Cardiac fibroblast (primary cell): ENCODE results near the gene GPX1.
"Not testable (repeated sequence)": the region's sequence is repeated elsewhere in the genome, so short reads cannot be mapped to it uniquely, and the experiment has no call there.

Experiments
- DNase-seq, 2 donors: peaks; one replicate each; pipeline versions ENCODE4 v3.0.0 to v3.0.0-alpha.2; 2010; ENCODE audit warnings: low read depth in 2 of 2
- H3K4me3 ChIP-seq, 2 donors: replicated peaks in 1 of 2; 1 replicate in 1 of 2; 2 replicates in 1 of 2; pipeline ENCODE4 v1.5.1; 2011; ENCODE audit warnings: low read depth in 2 of 2, low read length in 2 of 2, mild to moderate bottlenecking in 2 of 2, moderate library complexity in 1 of 2
- CTCF ChIP-seq: IDR thresholded peaks from one replicate; pipeline ENCODE4 v1.5.1; 2011; ENCODE audit warnings: low read depth, mild to moderate bottlenecking, low read length, inconsistent platforms

The GPX1 gene

DNA sequence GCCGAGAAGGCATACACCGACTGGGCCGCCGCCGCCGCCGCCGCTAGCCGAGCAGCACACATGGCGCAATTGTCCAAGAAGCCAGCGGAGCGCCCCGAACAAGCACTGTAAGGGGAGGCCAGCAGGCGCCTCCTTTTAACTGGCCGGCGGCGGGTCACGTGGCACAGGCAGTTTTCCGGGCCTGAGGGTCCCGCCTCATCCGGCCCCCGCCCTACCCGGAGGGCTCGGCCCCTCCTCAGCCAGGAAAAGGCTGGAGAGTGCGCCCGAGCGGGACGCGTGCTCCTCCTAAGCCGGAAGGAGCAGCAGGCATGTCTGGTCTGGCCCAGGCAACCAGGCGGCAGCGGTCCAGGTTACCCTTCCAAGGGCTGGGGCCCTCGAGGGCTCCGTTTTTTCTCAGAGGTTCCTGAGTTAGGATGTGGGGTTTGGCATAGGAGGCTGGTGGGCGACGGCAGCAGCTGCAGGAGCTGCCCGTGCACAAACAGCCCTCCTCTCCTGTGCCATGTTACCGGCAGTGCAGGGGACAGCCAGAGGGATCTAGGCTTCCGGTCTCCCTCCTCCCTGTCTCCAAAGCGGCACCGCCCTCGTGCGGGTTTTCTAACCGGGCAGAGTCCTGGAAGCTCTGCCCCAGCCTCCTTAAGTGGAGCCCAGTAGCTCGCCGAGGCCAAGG lies at the start of gene GPX1:
Gene GPX1, minus strand, starts transcription at position 137 of the 667 bp plus-strand sequence. Its CDS starts 75 bp downstream, at position 62.
- peak within 1 kb of the TSS; percentile 64 to 67 for H3K4me3 ChIP-seq
- TF ChIP-seq CTCF, result no peak
- DNase-seq, result peak; percentile 95 to 98

- DNase-seq, result no peak
- no peak for TF ChIP-seq CTCF
- H3K4me3 ChIP-seq, result no peak overlapping the region
Observed at GRCh38 chr3:49406571-49407565, 48.7 kb upstream of the GPX1 start.

- not testable (repeated sequence) for DNase-seq, H3K4me3 ChIP-seq
Observed at GRCh38 chr3:49405570-49405969, 47.4 kb upstream of the GPX1 start.

DNA sequence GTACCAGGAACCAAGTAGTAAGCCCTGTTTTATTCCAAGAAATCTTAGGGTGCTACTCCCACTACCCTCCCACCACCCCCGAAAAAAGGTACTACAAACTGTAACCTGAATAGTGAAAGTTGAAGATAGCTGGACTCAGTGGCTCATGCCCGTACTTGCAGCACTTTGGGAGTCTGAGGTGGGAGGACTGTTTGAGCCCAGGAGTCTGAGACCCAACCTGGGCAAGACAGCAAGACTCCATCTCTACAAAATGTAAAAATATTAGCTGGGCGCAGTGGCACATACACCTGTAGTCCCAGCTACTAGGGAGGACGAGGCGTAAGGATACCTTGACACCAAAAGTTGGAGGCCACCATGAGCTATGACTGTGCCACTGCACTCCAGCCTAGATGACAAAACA lies 45.7 kb upstream of the GPX1 start:
- no peak for TF ChIP-seq CTCF
- no peak overlapping the region for H3K4me3 ChIP-seq
- no peak for DNase-seq

- no peak for DNase-seq
- TF ChIP-seq CTCF, result no peak
- no peak overlapping the region for H3K4me3 ChIP-seq
Observed at GRCh38 chr3:49401766-49402165, 43.6 kb upstream of the GPX1 start.

DNA sequence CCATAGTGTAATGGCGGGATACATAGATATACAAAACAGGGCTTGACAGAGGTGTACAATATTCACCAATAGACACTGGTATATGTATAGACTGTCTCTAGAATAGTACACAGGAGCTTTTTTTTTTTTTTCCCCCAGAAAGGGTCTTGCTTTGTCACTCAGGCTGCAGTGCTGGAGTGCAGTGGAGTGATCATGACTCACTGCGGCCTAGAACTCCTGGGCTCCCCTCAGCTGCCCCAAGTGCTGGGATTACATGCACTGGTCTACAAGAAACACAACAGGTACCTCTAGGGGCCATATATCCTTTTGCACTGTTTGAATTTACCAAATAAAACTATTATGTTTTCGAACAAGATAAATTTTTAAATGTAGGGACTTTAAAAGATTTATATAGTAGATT lies 41.3 kb upstream of the GPX1 start:
- no peak for TF ChIP-seq CTCF

GRCh38 chr3:49397470-49397869 lies 39.3 kb upstream of the GPX1 start:
- no peak overlapping the region for H3K4me3 ChIP-seq
- no peak for TF ChIP-seq CTCF
- peak; percentile 62 to 71 for DNase-seq

More for the DNA sequence above, 41.3 kb upstream of the GPX1 start:
- no peak for DNase-seq
- H3K4me3 ChIP-seq, result no peak overlapping the region

- not testable (repeated sequence) for H3K4me3 ChIP-seq, DNase-seq
Observed at GRCh38 chr3:49391310-49391709, 33.2 kb upstream of the GPX1 start.
